Activated CD4-positive, alpha-beta memory T cell treated with anti-CD3 and anti-CD28 coated beads for 36 hours (primary cell): Measurements from ENCODE around the gene FAM221B. TPM values are rescaled to one million over a fixed set of nuclear protein-coding genes. Genes with fewer than 3 reads are reported as not detected.

Experiments
- CTCF ChIA-PET: fragments of 350-600 bp; sonication (Branson Sonifier 250); formaldehyde crosslinking; loops from one replicate; lab custom pipeline; 2021; ENCODE audit warnings: antibody characterized with exemption, inconsistent platforms; lab: Charles Lee
- POLR2A ChIA-PET: fragments of 350-600 bp; sonication (Branson Sonifier 250); formaldehyde crosslinking; loops from one replicate; lab custom pipeline; 2021; ENCODE audit warnings: antibody characterized with exemption; lab: Charles Lee
- DNase-seq: peaks from one replicate; pipeline ENCODE4 v3.0.0-alpha.2; 2020
- H3K27ac Mint-ChIP-seq: one replicate; pipeline ENCODE4 v1.8.0; 2021; ENCODE audit warnings: mixed read lengths
- H3K27me3 Mint-ChIP-seq: one replicate; pipeline ENCODE4 v1.8.0; 2021; ENCODE audit warnings: mixed read lengths
- H3K36me3 Mint-ChIP-seq: one replicate; pipeline ENCODE4 v1.8.0; 2021; ENCODE audit warnings: mixed read lengths
- H3K4me1 Mint-ChIP-seq: one replicate; pipeline ENCODE4 v1.8.0; 2021; ENCODE audit warnings: low read depth, mixed read lengths
- H3K4me3 Mint-ChIP-seq: one replicate; pipeline ENCODE4 v1.8.0; 2021; ENCODE audit warnings: mild to moderate bottlenecking, mixed read lengths
- H3K9me3 Mint-ChIP-seq: one replicate; pipeline ENCODE4 v1.8.0; 2021; ENCODE audit warnings: mixed read lengths
- intact Hi-C: fragments of 100-400 bp; cut with micrococcal nuclease; formaldehyde crosslinking; loops from one replicate; pipeline ENCODE4 v1.15.1; 2023
- total RNA-seq, 2 experiments: library from RNA; stranded (reverse); gene quantifications; one replicate each; pipeline ENCODE4 v1.2.3, GENCODE V29; 2021

The FAM221B gene
- total RNA-seq, 2 experiments from 2014 or later, result not detected

GRCh38 chr9:35798658-35799374 is 29.7 kb downstream of the FAM221B start:
- intact Hi-C loops, result loop anchor here (1.0 kb wide), 1 partner anchor 16 kb away; the partner anchor contains the start of gene HINT2
- H3K9me3 Mint-ChIP-seq, result no peaks in the 10 kb centered on the region
- no peak overlapping the region for H3K4me3 Mint-ChIP-seq
- no peaks in the 10 kb centered on the region for H3K27me3 Mint-ChIP-seq
- CTCF ChIA-PET, result interaction anchor here (0.6 to 1.8 kb wide), 6 partner anchors 8 to 83 kb away, joined by 3 to 14 read pairs (median 4); partner anchors contain the start of gene SPAG8
- peak; percentile 69 for DNase-seq
- peak overlapping the region; percentile 64 for H3K27ac Mint-ChIP-seq
- peaks cover 26% of the 10 kb centered on the region for H3K4me1 Mint-ChIP-seq
- peaks cover 18% of the 10 kb centered on the region for H3K36me3 Mint-ChIP-seq
- POLR2A ChIA-PET, result interaction anchor here (0.8 kb wide), 1 partner anchor 13 kb away, joined by 3 read pairs; no protein-coding TSS in a partner anchor

DNA sequence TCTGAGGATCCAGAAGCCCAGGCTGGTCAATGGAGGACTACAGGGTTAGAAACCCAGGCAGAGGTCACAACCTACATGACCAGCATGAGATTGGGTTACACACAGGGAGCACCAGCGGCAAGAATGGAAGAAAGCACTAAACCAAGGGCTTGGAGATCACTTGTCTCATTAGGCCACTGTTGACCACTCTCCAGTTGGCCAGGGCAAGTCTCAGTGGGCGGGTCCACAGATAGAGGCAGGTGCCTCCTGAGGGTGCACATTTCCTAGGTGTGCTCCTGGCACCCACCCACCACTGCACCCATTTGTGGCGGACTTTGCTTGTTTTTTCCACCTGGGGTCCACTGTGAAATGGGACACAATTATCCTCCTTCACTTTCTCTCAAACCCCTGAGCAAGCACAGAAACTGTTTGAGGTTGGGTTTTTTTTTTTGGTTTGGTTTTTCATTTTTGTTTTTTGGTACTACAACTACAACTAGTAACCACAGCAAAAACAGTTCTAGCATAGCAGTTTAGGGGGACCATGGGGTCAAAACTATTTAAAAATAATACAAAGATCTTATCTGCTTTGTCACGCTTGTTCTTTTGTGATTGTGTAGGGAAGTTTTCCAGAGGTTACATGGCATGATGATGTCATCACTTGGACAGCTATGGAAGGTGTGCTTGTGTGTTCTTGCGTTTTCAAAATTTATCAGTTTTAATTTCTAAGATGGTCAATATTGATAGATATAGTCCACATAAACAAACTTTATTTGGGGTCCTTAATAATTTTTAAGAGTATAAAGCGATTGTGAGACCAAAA is 31.0 kb downstream of the FAM221B start:
- CTCF ChIA-PET, result interaction anchor here (1.7 to 1.8 kb wide), 3 partner anchors 28 to 85 kb away, joined by 4 to 14 read pairs (median 4); no protein-coding TSS in a partner anchor
- no peaks in the 10 kb centered on the region for H3K27me3 Mint-ChIP-seq
- H3K4me1 Mint-ChIP-seq, result peaks cover 26% of the 10 kb centered on the region
- no peaks in the 10 kb centered on the region for H3K9me3 Mint-ChIP-seq
- no peak for DNase-seq
- H3K27ac Mint-ChIP-seq, result no peak overlapping the region
- H3K36me3 Mint-ChIP-seq, result peaks cover 15% of the 10 kb centered on the region
- intact Hi-C loops, result loop anchor here (1.0 kb wide), 1 partner anchor 18 kb away; the partner anchor contains the start of gene HINT2
- H3K4me3 Mint-ChIP-seq, result no peak overlapping the region
- POLR2A ChIA-PET, result no interaction called here

- CTCF ChIA-PET, result interaction anchor here (1.8 kb wide), 1 partner anchor 87 kb away, joined by 4 read pairs; no protein-coding TSS in a partner anchor
- POLR2A ChIA-PET, result no interaction called here
Measured at GRCh38 chr9:35795695-35796094, 32.8 kb downstream of the FAM221B start.

DNA sequence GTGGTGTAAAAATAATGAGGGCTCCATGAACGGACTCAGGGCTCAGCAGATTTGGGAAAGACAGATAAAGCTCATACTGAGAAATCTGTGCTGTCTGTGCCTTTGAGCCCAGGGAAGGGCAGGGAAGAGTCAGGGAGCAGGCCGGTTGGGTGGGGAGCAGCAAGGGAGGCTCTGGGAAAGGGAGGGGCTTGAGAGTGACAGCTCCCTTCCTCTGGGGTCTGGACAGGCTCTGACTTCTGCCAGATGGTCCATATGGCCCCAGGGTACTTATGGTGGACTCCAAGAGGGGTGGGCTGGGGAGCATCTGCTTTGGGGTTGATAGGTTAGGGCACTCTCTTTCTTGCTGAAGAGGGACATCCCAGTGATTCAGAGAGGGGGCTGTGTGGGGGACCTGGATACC is 35.1 kb downstream of the FAM221B start:
- CTCF ChIA-PET, result interaction anchor here (0.6 to 2.4 kb wide), 5 partner anchors 18 to 152 kb away, joined by 3 to 15 read pairs (median 3); partner anchors contain the start of gene SPAG8

More at GRCh38 chr9:35795695-35796094, 32.8 kb downstream of the FAM221B start:
- H3K36me3 Mint-ChIP-seq, result peaks cover 3% of the 10 kb centered on the region
- intact Hi-C loops, result no loop called here
- DNase-seq, result no peak
- no peak overlapping the region for H3K4me3 Mint-ChIP-seq
- no peak overlapping the region for H3K27ac Mint-ChIP-seq
- peaks cover 26% of the 10 kb centered on the region for H3K4me1 Mint-ChIP-seq
- no peaks in the 10 kb centered on the region for H3K27me3 Mint-ChIP-seq
- no peaks in the 10 kb centered on the region for H3K9me3 Mint-ChIP-seq

DNA sequence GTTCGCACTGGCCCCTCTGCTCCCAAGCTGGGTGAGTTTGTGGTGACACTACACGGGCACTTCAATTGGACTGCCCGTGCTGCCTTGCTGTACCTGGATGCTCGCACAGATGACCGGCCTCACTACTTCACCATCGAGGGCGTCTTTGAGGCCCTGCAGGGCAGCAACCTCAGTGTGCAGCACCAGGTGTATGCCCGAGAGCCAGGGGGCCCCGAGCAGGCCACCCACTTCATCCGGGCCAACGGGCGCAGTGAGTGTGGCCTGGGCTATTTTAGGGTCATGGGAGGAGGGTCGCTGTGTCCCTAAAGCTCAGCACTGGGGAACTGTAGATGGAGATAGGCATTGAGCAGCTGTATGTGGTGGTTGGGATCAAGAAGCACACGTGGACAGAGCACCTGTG is 35.7 kb downstream of the FAM221B start:
- H3K27me3 Mint-ChIP-seq, result no peaks in the 10 kb centered on the region
- POLR2A ChIA-PET, result no interaction called here
- CTCF ChIA-PET, result interaction anchor here (0.6 to 2.4 kb wide), 6 partner anchors 18 to 152 kb away, joined by 3 to 15 read pairs (median 3); partner anchors contain the start of gene SPAG8
- H3K4me3 Mint-ChIP-seq, result no peak overlapping the region
- intact Hi-C loops, result no loop called here
- no peak for DNase-seq
- H3K4me1 Mint-ChIP-seq, result peaks cover 14% of the 10 kb centered on the region
- no peaks in the 10 kb centered on the region for H3K9me3 Mint-ChIP-seq
- H3K36me3 Mint-ChIP-seq, result no peaks in the 10 kb centered on the region
- H3K27ac Mint-ChIP-seq, result no peak overlapping the region

More for the DNA sequence above, 35.1 kb downstream of the FAM221B start:
- intact Hi-C loops, result no loop called here
- no peak overlapping the region for H3K27ac Mint-ChIP-seq
- no peak overlapping the region for H3K4me3 Mint-ChIP-seq
- POLR2A ChIA-PET, result no interaction called here
- DNase-seq, result no peak
- H3K36me3 Mint-ChIP-seq, result no peaks in the 10 kb centered on the region
- H3K9me3 Mint-ChIP-seq, result no peaks in the 10 kb centered on the region
- H3K4me1 Mint-ChIP-seq, result peaks cover 18% of the 10 kb centered on the region
- H3K27me3 Mint-ChIP-seq, result no peaks in the 10 kb centered on the region

DNA sequence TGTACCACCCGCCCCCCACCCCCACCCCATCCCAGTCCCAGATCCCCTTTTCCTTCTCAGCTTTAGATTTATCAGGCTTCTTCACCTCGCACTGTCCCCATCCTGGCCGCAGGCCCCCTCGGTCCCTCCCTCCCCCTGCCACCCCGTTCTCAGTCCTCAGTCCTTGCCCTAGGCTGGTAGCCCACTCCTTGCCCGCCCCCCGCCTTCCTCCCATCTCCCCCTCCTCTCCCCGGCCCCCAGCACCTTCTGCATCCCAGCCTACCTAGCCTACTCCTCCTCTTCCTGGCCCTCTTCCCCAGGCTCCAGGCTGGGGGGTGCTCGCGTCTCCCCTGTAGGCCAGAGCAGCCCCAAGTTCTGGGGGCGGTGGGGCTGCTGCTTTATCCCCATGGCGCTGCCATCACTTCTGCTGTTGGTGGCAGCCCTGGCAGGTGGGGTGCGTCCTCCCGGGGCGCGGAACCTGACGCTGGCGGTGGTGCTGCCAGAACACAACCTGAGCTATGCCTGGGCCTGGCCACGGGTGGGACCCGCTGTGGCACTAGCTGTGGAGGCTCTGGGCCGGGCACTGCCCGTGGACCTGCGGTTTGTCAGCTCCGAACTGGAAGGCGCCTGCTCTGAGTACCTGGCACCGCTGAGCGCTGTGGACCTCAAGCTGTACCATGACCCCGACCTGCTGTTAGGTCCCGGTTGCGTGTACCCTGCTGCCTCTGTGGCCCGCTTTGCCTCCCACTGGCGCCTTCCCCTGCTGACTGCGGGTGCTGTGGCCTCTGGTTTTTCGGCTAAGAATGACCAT is 36.3 kb downstream of the FAM221B start:
- POLR2A ChIA-PET, result no interaction called here
- H3K27me3 Mint-ChIP-seq, result no peaks in the 10 kb centered on the region
- no peak overlapping the region for H3K4me3 Mint-ChIP-seq
- CTCF ChIA-PET, result interaction anchor here (1.2 to 2.4 kb wide), 2 partner anchors 34 to 90 kb away, joined by 4 to 15 read pairs; no protein-coding TSS in a partner anchor
- no peak for DNase-seq
- intact Hi-C loops, result no loop called here
- no peak overlapping the region for H3K27ac Mint-ChIP-seq
- H3K9me3 Mint-ChIP-seq, result no peaks in the 10 kb centered on the region
- H3K36me3 Mint-ChIP-seq, result no peaks in the 10 kb centered on the region
- peaks cover 9% of the 10 kb centered on the region for H3K4me1 Mint-ChIP-seq

DNA sequence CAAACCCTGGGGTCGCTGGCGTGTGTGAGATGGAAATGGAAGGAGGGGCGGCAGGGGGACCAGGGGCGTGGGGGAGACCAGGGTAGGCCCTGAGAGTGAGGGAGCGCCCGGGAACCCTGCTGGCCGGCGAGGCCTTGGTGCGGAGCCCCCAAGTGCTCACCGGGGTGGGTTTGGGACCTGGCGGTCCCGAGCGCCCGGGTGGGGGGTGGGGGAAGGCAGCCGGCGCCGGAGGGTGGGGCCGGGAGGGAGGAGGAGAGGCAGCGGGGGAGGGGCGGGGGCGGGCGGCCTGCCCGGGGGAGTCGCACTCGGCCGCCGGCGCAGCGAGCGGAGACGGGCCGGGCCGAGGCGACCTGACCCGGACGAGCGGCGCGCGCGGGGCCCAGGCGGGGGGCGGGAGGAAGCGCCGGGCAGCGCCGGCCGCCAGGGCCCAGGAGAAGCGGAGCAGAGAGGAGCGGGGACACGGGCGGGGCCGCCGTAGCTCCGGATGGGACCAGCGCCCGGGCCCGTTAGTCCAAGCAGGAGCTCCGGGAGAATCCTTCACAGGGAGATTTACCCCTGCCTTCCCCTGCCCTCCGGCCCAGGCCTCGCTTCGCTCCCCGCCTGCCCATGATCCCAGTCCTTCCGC is 37.1 kb downstream of the FAM221B start, which contains the start of gene NPR2:
TSS of gene NPR2 (plus strand) at position 295 of the 625 bp plus-strand sequence. CDS start 818 bp downstream, outside the sequence.
- DNase-seq, result no peak
- Mint-ChIP-seq H3K4me3 (no peak within 1 kb of the TSS), H3K27ac (no peak within 1 kb of the TSS), H3K36me3 (no peaks in the 10 kb centered on the region), H3K9me3 (no peaks in the 10 kb centered on the region), H3K27me3 (no peaks in the 10 kb centered on the region), H3K4me1 (peaks cover 5% of the 10 kb centered on the region)
- intact Hi-C loops, result no loop called here
- ChIA-PET CTCF (interaction anchor here (2.4 kb wide), 1 partner anchor 90 kb away, joined by 15 read pairs; no protein-coding TSS in a partner anchor), POLR2A (no interaction called here)

- Mint-ChIP-seq H3K4me1 (peaks cover 5% of the 10 kb centered on the region), H3K4me3 (no peak overlapping the region), H3K27me3 (no peaks in the 10 kb centered on the region), H3K9me3 (no peaks in the 10 kb centered on the region), H3K27ac (no peak overlapping the region), H3K36me3 (no peaks in the 10 kb centered on the region)
- DNase-seq, result peak; percentile 60
- POLR2A ChIA-PET, result no interaction called here
- CTCF ChIA-PET, result interaction anchor here (0.5 to 3.1 kb wide), 50 partner anchors 9 to 374 kb away, joined by 3 to 66 read pairs (median 4); partner anchors contain the start of genes FAM221B, HINT2, SPAG8 and TMEM8B
- intact Hi-C loops, result loop anchor here (1.0 kb wide), 2 partner anchors 36 to 92 kb away; no protein-coding TSS in a partner anchor
Measured at GRCh38 chr9:35790385-35791296, 37.9 kb downstream of the FAM221B start.

DNA sequence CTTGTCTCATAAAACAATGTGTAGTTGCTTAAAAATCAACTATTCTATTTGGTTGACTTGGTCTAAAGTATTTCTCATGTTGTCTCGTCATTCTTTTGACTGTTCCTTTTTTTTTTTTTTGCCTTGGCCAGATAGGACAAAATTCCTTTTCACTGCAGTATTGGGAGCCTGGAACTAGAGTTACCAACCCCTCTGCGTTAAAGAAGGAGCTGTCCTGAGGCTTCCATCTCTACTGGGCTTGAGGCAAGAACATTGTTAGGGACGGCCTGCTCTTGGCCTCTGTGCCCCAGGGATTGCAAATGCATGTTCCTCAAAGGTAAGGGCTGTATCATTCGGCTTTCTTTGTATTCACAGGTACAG is 38.5 kb downstream of the FAM221B start:
- ChIA-PET POLR2A (no interaction called here), CTCF (interaction anchor here (0.6 to 3.1 kb wide), 47 partner anchors 8 to 389 kb away, joined by 3 to 66 read pairs (median 5); partner anchors contain the start of genes FAM221B, HINT2, SPAG8 and TMEM8B)
- Mint-ChIP-seq H3K9me3 (no peaks in the 10 kb centered on the region), H3K36me3 (no peaks in the 10 kb centered on the region), H3K27ac (no peak overlapping the region), H3K27me3 (no peaks in the 10 kb centered on the region), H3K4me1 (peaks cover 5% of the 10 kb centered on the region), H3K4me3 (no peak overlapping the region)
- intact Hi-C loops, result loop anchor here (1.0 kb wide), 2 partner anchors 36 to 92 kb away; no protein-coding TSS in a partner anchor
- no peak for DNase-seq

GRCh38 chr9:35789541-35789940 is 39.0 kb downstream of the FAM221B start:
- Mint-ChIP-seq H3K4me3 (no peak overlapping the region), H3K27ac (no peak overlapping the region), H3K36me3 (no peaks in the 10 kb centered on the region), H3K4me1 (peaks cover 5% of the 10 kb centered on the region), H3K9me3 (no peaks in the 10 kb centered on the region), H3K27me3 (no peaks in the 10 kb centered on the region)
- CTCF ChIA-PET, result interaction anchor here (0.5 to 3.1 kb wide), 46 partner anchors 8 to 389 kb away, joined by 3 to 66 read pairs (median 5); partner anchors contain the start of genes FAM221B, HINT2, SPAG8 and TMEM8B
- intact Hi-C loops, result no loop called here
- no peak for DNase-seq
- POLR2A ChIA-PET, result no interaction called here
